ENCODE results near the gene LRP11. TPM values are rescaled to one million over a fixed set of nuclear protein-coding genes. Genes with fewer than 3 reads are reported as not detected.

Gene LRP11
- total and polyA plus RNA-seq, 2 of the 13 experiments (the other 11 are each of a cell fraction or from before 2014, with no cell fraction given): 32.4 to 48.9 TPM

- no peak for TF ChIP-seq ATF3 (CRISPR knock-in tag; IDR thresholded peaks at IDR 0.05)
- TF ChIP-seq ZNF569 (CRISPR knock-in tag; IDR thresholded peaks at IDR 0.05; ENCODE audit: borderline replicate concordance): no peak
- no peak for TF ChIP-seq ZC3H4 (CRISPR knock-in tag; IDR thresholded peaks at IDR 0.05; ENCODE audit: borderline replicate concordance)
- TF ChIP-seq KDM5B (CRISPR knock-in tag; IDR thresholded peaks at IDR 0.05; ENCODE audit: borderline replicate concordance): no peak
- TF ChIP-seq CENPX (CRISPR knock-in tag; IDR thresholded peaks at IDR 0.05): no peak
- no peak for TF ChIP-seq RFXAP (CRISPR knock-in tag; IDR thresholded peaks at IDR 0.05; ENCODE audit: borderline replicate concordance)
- no peak for TF ChIP-seq ESRRA (CRISPR knock-in tag; IDR thresholded peaks at IDR 0.05; ENCODE audit: low read depth)
- no peak for TF ChIP-seq HIC2 (CRISPR knock-in tag; IDR thresholded peaks at IDR 0.05; ENCODE audit: low read depth)
- no peak for TF ChIP-seq ZNF383 (CRISPR knock-in tag; IDR thresholded peaks at IDR 0.05; ENCODE audit: borderline replicate concordance)
- no peak for TF ChIP-seq ZKSCAN1 (IDR thresholded peaks at IDR 0.05; ENCODE audit: low read length)
- no peak for TF ChIP-seq MAZ (IDR thresholded peaks at IDR 0.05; ENCODE audit: borderline replicate concordance, low read depth, low read length)
- TF ChIP-seq MAZ (CRISPR knock-in tag; IDR thresholded peaks at IDR 0.05; ENCODE audit: low read depth): no peak
These were observed 32.3 kb upstream of the LRP11 start (continued) for GRCh38 chr6:149896491-149896890.

- in situ Hi-C loops (cut with HindIII; ENCODE audit: extremely low pct_ligation_motif_present, low pct_unique_long_range_greater_than_20kb): no loop called here
- DNase-seq (ENCODE audit: low spot score): no peak
- peaks cover 36% of the 10 kb centered on the region for H3K4me1 ChIP-seq (ENCODE audit: insufficient read depth, low read length)
- no peaks in the 10 kb centered on the region for H3K79me2 ChIP-seq (ENCODE audit: insufficient read depth, low read length)
- H4K20me1 ChIP-seq (ENCODE audit: insufficient read depth, low read length): no peaks in the 10 kb centered on the region
- no peak overlapping the region for H2AFZ ChIP-seq (ENCODE audit: low read length)
- no TSS peak for BruUV-seq (replicated peaks)
- peaks cover 7 to 56% of the 10 kb centered on the region in 2 experiments for H3K27me3 ChIP-seq (ENCODE audit: control insufficient read depth in 1 of 2, insufficient read depth in 2 of 2, low read length in 2 of 2)
- H3K9ac ChIP-seq (ENCODE audit: insufficient read depth, low read depth, low read length): no peak overlapping the region
- H3K9me3 ChIP-seq (ENCODE audit: low read length): no peaks in the 10 kb centered on the region
- H3K4me3 ChIP-seq (replicated peaks in 1 of 3; ENCODE audit: insufficient read depth in 1 of 3, low read depth in 2 of 3, low read length in 3 of 3): no peak overlapping the region
- FAIRE-seq: no peak
- CTCF ChIA-PET (ENCODE audit: low intra/inter-chr PET ratio, low total read pairs): no interaction called here
- no peak for ATAC-seq
- 41% methylated on average over 5 of the region's 5 CpGs for WGBS (ENCODE audit: low lambda C conversion rate)
- POLR2A ChIA-PET: interaction anchor here (2.2 kb wide), 1 partner anchor 10 kb away, joined by 6 read pairs; no protein-coding TSS in a partner anchor
- intact Hi-C loops (cut with micrococcal nuclease; ENCODE audit: unreplicated experiment): no loop called here
- no peaks in the 10 kb centered on the region for H3K36me3 ChIP-seq (replicated peaks in 1 of 2; ENCODE audit: control insufficient read depth in 1 of 2, insufficient read depth in 2 of 2, low read length in 2 of 2)
- H3K27ac ChIP-seq (ENCODE audit: extremely low read length, insufficient read depth, low read length): no peak overlapping the region
- H3K4me2 ChIP-seq (ENCODE audit: low read depth, low read length): no peak overlapping the region
- TF ChIP-seq SRSF1 (optimal IDR thresholded peaks at IDR 0.05; ENCODE audit: low read depth, low read length): no peak
- no peak for TF ChIP-seq KIAA2018 (CRISPR knock-in tag; IDR thresholded peaks at IDR 0.05; ENCODE audit: borderline replicate concordance)
These were observed 31.7 kb upstream of the LRP11 start for GRCh38 chr6:149895833-149896271.
